OCI-LY1 (cell line): ENCODE data around the gene FANCG.

Experiments
- H2AFZ ChIP-seq: fragments of 200-600 bp; sonication (generic), shearing (Covaris generic); 2 replicates; pipeline ENCODE4 v1.6.0; 2014; ENCODE audit warnings: antibody characterized with exemption, mild to moderate bottlenecking, low read length
- H3F3A ChIP-seq: fragments of 200-600 bp; sonication (generic), shearing (Covaris generic); 2 replicates; pipeline ENCODE4 v1.6.0; 2014; ENCODE audit warnings: mild to moderate bottlenecking, antibody characterized with exemption, low read length, moderate library complexity; ENCODE audit not compliant: insufficient read depth
- H3K27ac ChIP-seq: fragments of 200-600 bp; sonication (generic); 2 replicates; pipeline ENCODE4 v1.5.1; 2014; ENCODE audit warnings: low read length, mixed run types, mild to moderate bottlenecking, low read depth; ENCODE audit not compliant: poor library complexity, severe bottlenecking
- H3K27me3 ChIP-seq: fragments of 200-600 bp; sonication (generic); 2 replicates; pipeline ENCODE4 v1.6.0; 2014; ENCODE audit warnings: antibody characterized with exemption, mild to moderate bottlenecking, low read length, moderate library complexity; ENCODE audit not compliant: insufficient read depth
- H3K36me3 ChIP-seq: fragments of 200-600 bp; sonication (generic); 2 replicates; pipeline ENCODE4 v1.6.1; 2014; ENCODE audit warnings: mild to moderate bottlenecking, antibody characterized with exemption, low read length, moderate library complexity, mixed read lengths; ENCODE audit not compliant: insufficient read depth
- H3K4me1 ChIP-seq: fragments of 200-600 bp; sonication (generic); 2 replicates; pipeline ENCODE4 v1.5.1; 2014; ENCODE audit warnings: mild to moderate bottlenecking, low read length, moderate library complexity; ENCODE audit not compliant: insufficient read depth, severe bottlenecking
- H3K4me2 ChIP-seq: fragments of 200-600 bp; sonication (generic), shearing (Covaris generic); 2 replicates; pipeline ENCODE4 v1.6.1; 2014; ENCODE audit warnings: low read length
- H3K4me3 ChIP-seq: fragments of 200-600 bp; sonication (generic); 2 replicates; pipeline ENCODE4 v1.5.1; 2014; ENCODE audit warnings: low read length, low read depth, mild to moderate bottlenecking, mixed read lengths; ENCODE audit not compliant: poor library complexity, severe bottlenecking
- H3K79me2 ChIP-seq: fragments of 200-600 bp; shearing (Covaris generic); 2 replicates; pipeline ENCODE4 v1.6.1; 2016; ENCODE audit warnings: mixed run types, low read length, mixed read lengths; ENCODE audit not compliant: insufficient read depth
- H3K9ac ChIP-seq: fragments of 200-600 bp; sonication (generic), shearing (Covaris generic); 2 replicates; pipeline ENCODE4 v1.6.1; 2014; ENCODE audit warnings: mild to moderate bottlenecking, low read length, mixed read lengths
- H3K9me2 ChIP-seq: fragments of 200-600 bp; sonication (generic), shearing (Covaris generic); 2 replicates; pipeline ENCODE4 v1.6.1; 2014; ENCODE audit warnings: low read depth, mild to moderate bottlenecking, low read length, mixed read lengths
- H3K9me3 ChIP-seq: fragments of 200-600 bp; shearing (Covaris generic); 2 replicates; pipeline ENCODE4 v1.6.1; 2014; ENCODE audit warnings: low read length, mixed read lengths
- H4K20me1 ChIP-seq: fragments of 200-600 bp; sonication (generic), shearing (Covaris generic); 2 replicates; pipeline ENCODE4 v1.6.0; 2016; ENCODE audit warnings: mild to moderate bottlenecking, low read length; ENCODE audit not compliant: insufficient read depth
- CTCF ChIP-seq: fragments of 200-600 bp; sonication (generic), shearing (Covaris generic); IDR thresholded peaks from 2 replicates; pipeline ENCODE4 v1.5.1; 2017; ENCODE audit warnings: mild to moderate bottlenecking, antibody characterized with exemption, low read length, moderate library complexity, mixed read lengths
- EZH2 ChIP-seq: fragments of 200-600 bp; sonication (generic), shearing (Covaris generic); IDR thresholded peaks from 2 replicates; pipeline ENCODE4 v1.8.0; 2017; ENCODE audit warnings: borderline replicate concordance, mixed run types, mild to moderate bottlenecking, antibody characterized with exemption, low read length, moderate library complexity, mixed read lengths

Gene FANCG

GRCh38 chr9:35056571-35057270 lies 23.0 kb downstream of the FANCG start:
- Histone ChIP-seq H3K4me1 (no peaks in the 10 kb centered on the region), H3K4me3 (no peak overlapping the region), H3K9ac (no peak overlapping the region), H3F3A (0 out of 2 replicates have a peak, but pooled peaks cover 3% of the 10 kb centered on the region), H3K4me2 (no peak overlapping the region), H3K36me3 (peaks cover 83% of the 10 kb centered on the region), H3K27me3 (no peaks in the 10 kb centered on the region), H4K20me1 (peaks cover 2% of the 10 kb centered on the region; the same call in 1 of the 2 replicates), H3K79me2 (no peaks in the 10 kb centered on the region), H3K27ac (no peak overlapping the region), H2AFZ (no peak overlapping the region), H3K9me2 (no peaks in the 10 kb centered on the region), H3K9me3 (no peaks in the 10 kb centered on the region)
- TF ChIP-seq CTCF: no peak
- no peak for TF ChIP-seq EZH2

- no peak overlapping the region for H3K27ac ChIP-seq
- no peaks in the 10 kb centered on the region for H3K9me3 ChIP-seq
- no peaks in the 10 kb centered on the region for H3K9me2 ChIP-seq
- no peaks in the 10 kb centered on the region for H3K4me1 ChIP-seq
- H2AFZ ChIP-seq: no peak overlapping the region
- H3F3A ChIP-seq: 0 out of 2 replicates have a peak, but pooled peaks cover 3% of the 10 kb centered on the region
- H4K20me1 ChIP-seq: peaks cover 2% of the 10 kb centered on the region; the same call in 1 of the 2 replicates
- no peak overlapping the region for H3K9ac ChIP-seq
- H3K36me3 ChIP-seq: peaks cover 74% of the 10 kb centered on the region
- H3K4me2 ChIP-seq: no peak overlapping the region
- TF ChIP-seq CTCF (no peak), EZH2 (no peak)
- no peaks in the 10 kb centered on the region for H3K27me3 ChIP-seq
- no peak overlapping the region for H3K4me3 ChIP-seq
- no peaks in the 10 kb centered on the region for H3K79me2 ChIP-seq
Observed at GRCh38 chr9:35054871-35055644, 24.7 kb downstream of the FANCG start.

- no peak for TF ChIP-seq CTCF
- no peak for TF ChIP-seq EZH2
- Histone ChIP-seq H3K4me2 (no peak overlapping the region), H3K27me3 (no peaks in the 10 kb centered on the region), H3K9me2 (no peaks in the 10 kb centered on the region), H3F3A (0 out of 2 replicates have a peak, but pooled peaks cover 3% of the 10 kb centered on the region), H3K4me3 (no peak overlapping the region), H3K36me3 (peaks cover 66% of the 10 kb centered on the region), H3K4me1 (no peaks in the 10 kb centered on the region), H3K9ac (no peak overlapping the region), H3K9me3 (no peaks in the 10 kb centered on the region), H4K20me1 (peaks cover 2% of the 10 kb centered on the region; the same call in 1 of the 2 replicates), H3K79me2 (no peaks in the 10 kb centered on the region), H3K27ac (no peak overlapping the region), H2AFZ (no peak overlapping the region)
Observed at GRCh38 chr9:35054185-35054835, 25.4 kb downstream of the FANCG start.
